ENCODE measurements around the gene POMC. TPM values are rescaled to one million over a fixed set of nuclear protein-coding genes. Genes with fewer than 3 reads are reported as not detected.

POMC gene
- total and polyA plus RNA-seq, 2 of the 8 experiments (the other 6 are each of a cell fraction or from before 2014, with no cell fraction given), result 1.7 to 4.7 TPM

- WGBS, 2 experiments (ENCODE audit: extremely low coverage in 1 of 2, insufficient coverage in 1 of 2, insufficient read length in 1 of 2, insufficient replicate concordance in 2 of 2, low coverage in 1 of 2, low lambda C conversion rate in 2 of 2, missing lambda C conversion rate in 1 of 2), result 92% methylated on average over 6 of the region's 6 CpGs; no CpG with 5 or more reads in 1 of the 2 experiments
- Histone ChIP-seq H3K36me3 (ENCODE audit: control insufficient read depth in 2 of 4, insufficient read depth in 4 of 4, low read length in 3 of 4) (no peaks in the 10 kb centered on the region), H3K14ac (ENCODE audit: insufficient read length) (no peak overlapping the region), H3K27me3 (replicated peaks in 1 of 4; ENCODE audit: control insufficient read depth in 3 of 4, extremely low read depth in 1 of 4, insufficient read depth in 3 of 4, low read length in 3 of 4) (peaks cover 2 to 14% (median 12%) of the 10 kb centered on the region in 4 experiments), H2BK5ac (ENCODE audit: low read depth, low read length) (no peak overlapping the region), H3K4me3 (ENCODE audit: extremely low read depth in 1 of 4, insufficient read depth in 2 of 4, low read depth in 3 of 4, low read length in 4 of 4) (no peak overlapping the region), H2BK15ac (ENCODE audit: low read length) (no peak overlapping the region), H4K5ac (ENCODE audit: insufficient read length, low read depth, low read length) (no peak overlapping the region), H4K91ac (replicated peaks; ENCODE audit: insufficient read length, low read length) (no peak overlapping the region), H3K9me3 (ENCODE audit: insufficient read depth in 2 of 2, low read depth in 1 of 2, low read length in 1 of 2) (no peaks in the 10 kb centered on the region), H2BK12ac (ENCODE audit: low read depth, low read length) (no peak overlapping the region), H3K18ac (ENCODE audit: extremely low read depth, low read length) (no peak overlapping the region), H3K79me1 (ENCODE audit: low read depth, low read length) (no peaks in the 10 kb centered on the region), H3K9ac (replicated peaks in 1 of 4; ENCODE audit: extremely low read depth in 1 of 4, low read depth in 3 of 4, low read length in 3 of 4) (no peak overlapping the region), H3K4ac (replicated peaks; ENCODE audit: insufficient read length, low read depth, low read length) (no peak overlapping the region), H3K23ac (ENCODE audit: insufficient read length) (no peak overlapping the region), H3K4me2 (ENCODE audit: insufficient read depth in 1 of 2, low read depth in 2 of 2, low read length in 2 of 2) (no peak overlapping the region), H3K79me2 (ENCODE audit: control insufficient read depth in 1 of 2, insufficient read depth in 2 of 2, low read length in 2 of 2) (no peaks in the 10 kb centered on the region), H2BK120ac (replicated peaks; ENCODE audit: low read depth, low read length) (no peak overlapping the region), H3K56ac (replicated peaks; ENCODE audit: insufficient read length, low read depth, low read length) (no peak overlapping the region), H2AK5ac (ENCODE audit: low read depth, low read length) (no peak overlapping the region), H2BK20ac (ENCODE audit: low read length) (no peak overlapping the region), H4K8ac (ENCODE audit: extremely low read depth, insufficient read depth, low read length) (no peak overlapping the region), H4K20me1 (replicated peaks in 1 of 2; ENCODE audit: control insufficient read depth in 1 of 2, insufficient read depth in 2 of 2, low read length in 2 of 2) (peaks cover 0 to 2% of the 10 kb centered on the region in 2 experiments), H2AFZ (ENCODE audit: low read length) (no peak overlapping the region), H3K4me1 (replicated peaks in 1 of 4; ENCODE audit: control insufficient read depth in 3 of 4, insufficient read depth in 4 of 4, low read length in 3 of 4) (peaks cover 0 to 4% (median 0%) of the 10 kb centered on the region in 4 experiments; a peak in 1 of 7 replicates), H3K23me2 (ENCODE audit: low read depth, low read length) (peaks cover 2% of the 10 kb centered on the region; the same call in 1 of the 2 replicates), H3K27ac (ENCODE audit: low read depth, low read length) (no peak overlapping the region)
- POLR2A ChIA-PET (ENCODE audit: partially characterized antibody), result no interaction called here
- FAIRE-seq, result no peak
- no peak for TF ChIP-seq TBP (IDR thresholded peaks at IDR 0.05; ENCODE audit: low read depth, low read length)
- TF ChIP-seq CBX5 (IDR thresholded peaks at IDR 0.05; ENCODE audit: low read depth, low read length), result no peak
- CTCF ChIA-PET (ENCODE audit: partially characterized antibody), result interaction anchor here (1.1 to 1.8 kb wide), 3 partner anchors 8 to 21 kb away, joined by 4 to 8 read pairs (median 4); no protein-coding TSS in a partner anchor
- DNase-seq (ENCODE audit: low read depth in 1 of 2, low spot score in 2 of 2), result no peak
These were observed 5.9 kb upstream of the POMC start for GRCh38 chr2:25174192-25174861.
